Skeletal muscle cell (primary cell): Measurements from ENCODE around the gene MYCBPAP.

Experiments
- DNase-seq: peaks from one replicate; pipeline ENCODE4 v3.0.0-alpha.2; 2010; ENCODE audit warnings: low read depth
- H3K4me3 ChIP-seq: 2 replicates; pipeline ENCODE4 v1.5.1; 2011; ENCODE audit warnings: low read depth, mild to moderate bottlenecking, control low read depth, low read length, moderate library complexity

Gene MYCBPAP

DNA sequence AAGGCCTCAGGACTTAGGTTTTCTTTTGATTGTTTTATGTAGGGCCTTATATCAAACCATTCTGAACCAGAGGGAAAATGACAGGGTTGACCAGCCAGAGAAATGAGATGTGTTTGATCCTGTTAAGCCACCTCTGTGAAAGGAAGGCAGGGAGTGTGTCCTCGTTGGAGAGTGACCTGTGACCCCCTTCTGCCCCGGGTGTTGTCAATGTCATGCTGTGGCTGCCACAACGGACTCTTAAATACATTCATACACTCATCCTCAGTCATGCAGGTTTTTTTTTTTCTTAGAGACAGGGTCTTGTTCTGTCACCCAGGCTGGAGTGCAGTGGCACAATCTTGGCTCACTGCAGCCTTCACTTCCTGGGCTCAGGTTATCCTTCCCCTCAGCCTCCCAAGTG is 6.1 kb downstream of the MYCBPAP start:
- DNase-seq = no peak
- no peak overlapping the region for H3K4me3 ChIP-seq

DNA sequence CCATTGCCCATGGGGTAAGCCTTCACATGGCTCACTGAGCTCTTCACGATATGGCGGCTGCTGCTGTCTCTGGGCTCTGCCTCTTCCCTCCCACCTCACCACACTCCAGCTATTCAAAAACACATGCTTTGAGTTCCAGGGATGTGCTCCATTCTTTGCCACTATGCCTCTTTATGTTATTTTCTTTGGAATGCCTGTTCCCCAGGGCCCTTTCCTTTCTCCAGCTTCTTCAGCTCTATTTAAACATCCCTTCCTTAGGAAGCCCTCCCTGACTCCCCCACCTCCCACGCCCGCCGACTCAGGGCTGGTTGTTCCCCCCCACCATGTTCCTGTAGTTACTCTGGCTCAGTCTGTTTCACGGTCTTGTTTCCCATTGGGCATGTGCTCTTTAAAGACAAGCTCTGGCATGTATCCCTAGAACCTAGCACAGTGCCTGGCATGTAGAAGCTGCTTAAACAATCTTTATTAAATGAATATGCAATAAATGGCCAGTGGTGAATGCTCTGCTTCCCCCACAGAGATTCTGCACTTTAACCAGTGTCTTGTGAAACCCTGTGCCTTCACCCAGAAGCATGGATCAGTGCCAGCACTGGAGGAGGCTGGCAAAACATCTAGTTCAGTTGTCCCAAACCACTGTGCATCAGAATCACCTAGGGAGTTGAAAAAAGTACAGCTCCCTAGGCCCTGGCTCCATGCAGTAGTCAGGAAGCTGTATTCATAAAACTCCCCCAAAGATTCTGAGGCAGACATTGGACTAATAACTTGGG is 6.9 kb downstream of the MYCBPAP start:
- DNase-seq = peak; percentile 79
- no peak overlapping the region for H3K4me3 ChIP-seq

DNA sequence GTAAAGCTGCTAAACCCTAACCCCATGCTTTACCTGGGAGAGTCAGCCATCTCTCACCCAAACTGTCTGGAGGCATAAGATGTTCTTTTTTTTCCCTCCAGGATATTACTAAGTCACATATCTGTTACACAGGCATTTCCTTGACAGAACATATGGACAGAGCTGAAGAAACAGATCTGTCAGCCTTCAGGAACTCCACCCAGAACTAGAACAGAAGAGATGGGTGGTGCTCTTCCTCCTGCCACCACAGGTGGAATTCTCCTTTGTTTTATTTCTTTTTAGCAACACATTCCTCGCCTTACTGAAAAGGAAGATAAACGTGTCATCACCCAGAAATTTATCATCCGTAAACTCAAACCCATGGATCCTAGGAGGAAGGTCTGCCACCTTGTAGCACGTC is 8.8 kb downstream of the MYCBPAP start:
- no peak overlapping the region for H3K4me3 ChIP-seq
- no peak for DNase-seq

DNA sequence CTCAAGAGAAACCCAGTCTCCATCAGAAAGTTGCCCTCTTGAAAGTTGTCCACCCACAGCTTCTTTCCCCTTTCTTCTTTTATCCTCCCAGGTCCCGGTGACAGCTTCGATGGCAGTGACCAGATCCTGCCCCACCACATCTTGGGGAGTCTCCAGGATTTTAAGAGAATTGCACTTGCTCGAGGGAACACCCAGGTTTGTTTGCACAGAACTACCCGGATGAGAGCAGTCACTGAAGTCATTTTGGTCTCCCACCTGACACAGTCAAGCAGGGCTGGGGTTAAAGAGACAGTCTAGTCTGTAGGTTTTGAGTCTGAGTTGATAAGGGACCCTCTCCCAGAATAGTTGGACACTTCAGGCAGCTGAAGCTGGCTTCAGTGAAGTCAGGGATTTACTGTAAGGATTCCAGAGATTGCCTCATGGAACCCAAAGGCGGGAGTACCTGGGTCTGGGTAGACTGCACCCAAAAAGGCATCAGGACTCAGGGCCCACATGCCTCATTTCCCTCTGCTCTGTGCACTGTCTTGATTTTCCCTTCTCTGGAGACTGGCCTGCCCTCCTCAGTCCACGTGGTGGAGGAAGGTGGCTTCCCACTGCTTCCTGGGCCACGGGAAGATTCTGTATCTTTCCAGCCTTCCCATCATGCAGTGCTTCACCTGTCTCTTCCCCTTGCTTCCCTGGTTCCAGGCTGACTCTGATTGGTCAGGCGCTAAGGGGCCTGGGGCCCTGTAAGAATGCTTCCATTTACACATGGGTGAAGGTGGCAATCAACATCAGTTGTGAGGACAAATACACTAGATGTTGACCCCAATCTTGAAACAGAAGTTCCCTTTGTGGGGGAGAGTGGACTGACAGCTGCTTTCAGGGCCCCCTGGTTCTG is 9.5 kb downstream of the MYCBPAP start:
- no peak overlapping the region for H3K4me3 ChIP-seq
- DNase-seq = no peak

DNA sequence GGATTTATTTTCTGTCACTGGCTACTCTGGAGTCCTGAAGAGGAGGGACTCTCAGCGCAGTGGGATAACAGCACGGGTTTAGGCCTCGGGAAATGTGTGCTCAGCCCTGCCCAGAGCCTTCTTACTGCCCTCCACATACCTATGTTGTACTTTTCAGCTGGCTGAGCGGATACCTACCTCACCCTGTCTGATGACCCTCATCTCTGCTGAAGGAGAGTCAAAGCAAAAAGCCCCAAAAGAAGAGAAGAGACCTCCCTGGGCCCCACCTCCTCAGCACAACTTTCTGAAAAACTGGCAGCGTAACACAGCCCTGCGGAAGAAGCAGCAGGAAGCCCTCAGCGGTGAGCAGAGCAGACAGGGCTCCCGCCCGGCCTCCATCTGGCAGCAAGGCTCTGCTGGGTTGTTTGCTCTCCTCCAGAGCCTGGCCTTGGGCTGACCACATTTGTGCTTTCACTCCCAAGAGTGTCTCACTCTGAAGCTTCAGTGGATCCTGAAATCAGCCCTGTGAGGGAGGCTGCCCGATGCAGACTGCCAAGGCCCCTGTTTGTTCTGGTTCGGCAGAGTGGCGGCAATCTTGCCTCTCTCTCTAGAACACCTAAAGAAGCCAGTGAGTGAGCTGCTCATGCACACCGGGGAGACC is 10.3 kb downstream of the MYCBPAP start:
- no peak for DNase-seq
- no peak overlapping the region for H3K4me3 ChIP-seq

DNA sequence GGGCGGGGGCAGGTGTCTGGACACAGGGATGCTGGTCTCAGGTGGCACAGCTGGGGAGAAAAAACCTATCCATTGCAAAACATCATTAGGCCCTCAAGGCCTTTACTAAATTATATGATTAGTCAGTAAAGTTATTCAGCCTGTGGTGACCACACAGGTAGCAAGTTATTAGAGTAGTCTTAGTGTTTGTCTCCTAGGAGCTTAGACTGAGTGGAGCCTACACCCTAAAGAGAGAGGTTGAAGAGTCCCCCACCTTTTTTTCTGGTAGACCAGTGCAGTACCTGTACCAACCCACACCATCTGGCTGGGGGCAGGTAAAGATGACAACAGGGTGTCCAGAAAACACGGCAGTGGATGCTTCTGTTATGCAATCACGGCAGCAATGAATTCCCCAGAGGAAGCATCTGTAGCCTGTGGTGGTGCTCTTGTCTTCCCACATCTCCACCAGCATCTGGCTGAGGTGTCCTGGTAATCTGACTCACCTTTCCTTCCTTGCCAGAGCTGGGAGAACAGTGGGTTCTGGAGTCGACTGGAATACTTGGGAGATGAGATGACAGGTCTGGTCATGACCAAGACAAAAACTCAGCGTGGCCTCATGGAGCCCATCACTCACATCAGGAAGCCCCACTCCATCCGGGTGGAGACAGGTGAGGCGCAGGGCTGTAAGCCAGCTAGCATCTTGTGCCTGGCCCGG is 11.0 kb downstream of the MYCBPAP start:
- no peak for DNase-seq
- H3K4me3 ChIP-seq = no peak overlapping the region

DNA sequence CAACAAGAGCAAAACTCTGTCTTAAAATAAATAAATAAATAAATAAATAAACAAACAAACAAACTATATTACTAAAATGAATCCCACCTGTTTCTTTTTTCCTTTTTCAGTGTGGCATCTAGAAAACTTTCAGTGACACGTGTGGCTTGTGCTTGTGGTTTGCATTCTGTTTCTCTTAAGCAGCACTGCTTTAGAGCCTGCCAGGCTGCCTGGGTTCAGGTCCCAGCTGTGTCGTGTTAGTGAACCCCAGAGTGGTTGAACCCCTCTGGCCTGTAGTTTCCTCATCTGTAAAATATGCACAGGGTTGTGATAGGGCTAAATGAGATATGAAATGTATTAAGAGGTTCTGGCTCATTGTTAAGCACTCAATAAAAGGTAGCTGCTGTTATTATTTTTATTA is 12.2 kb downstream of the MYCBPAP start:
- H3K4me3 ChIP-seq = no peak overlapping the region
- no peak for DNase-seq

DNA sequence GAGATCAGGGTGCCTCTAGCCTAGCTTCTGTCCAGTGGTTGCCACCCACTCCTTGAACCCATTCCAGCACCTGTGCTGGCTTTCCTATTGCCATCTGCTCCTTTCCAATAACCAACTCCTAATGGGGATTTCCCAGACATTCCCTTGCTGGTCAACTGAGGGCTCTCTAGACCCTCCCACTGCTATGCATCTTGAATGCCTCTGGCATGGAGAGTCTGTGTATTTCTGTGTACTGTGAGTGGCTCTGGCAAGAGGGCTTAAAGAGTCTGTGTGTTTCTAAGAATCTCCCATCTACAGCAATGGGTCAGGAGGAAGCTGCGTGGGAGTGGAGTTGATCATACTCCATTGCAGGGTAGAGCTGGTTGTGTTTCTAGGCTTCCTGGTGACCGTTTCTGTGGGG is 13.3 kb downstream of the MYCBPAP start:
- H3K4me3 ChIP-seq = no peak overlapping the region
- no peak for DNase-seq

DNA sequence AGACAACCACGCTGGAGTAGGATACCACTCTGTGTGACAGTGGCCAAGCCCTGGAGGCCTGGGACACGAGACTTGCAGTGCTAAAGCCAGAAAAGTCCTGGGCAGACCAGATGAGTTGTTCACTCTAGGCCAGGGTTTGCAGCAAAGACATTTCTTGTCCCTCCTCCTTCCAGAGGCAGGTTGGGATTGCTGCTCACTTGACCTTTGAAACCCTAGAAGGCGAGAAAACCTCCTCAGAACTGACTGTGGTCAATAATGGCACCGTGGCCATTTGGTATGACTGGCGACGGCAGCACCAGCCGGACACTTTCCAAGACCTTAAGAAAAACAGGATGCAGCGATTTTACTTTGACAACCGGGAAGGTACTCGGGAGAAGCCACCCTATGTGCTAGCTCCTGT is 14.5 kb downstream of the MYCBPAP start:
- H3K4me3 ChIP-seq = no peak overlapping the region
- DNase-seq = no peak

DNA sequence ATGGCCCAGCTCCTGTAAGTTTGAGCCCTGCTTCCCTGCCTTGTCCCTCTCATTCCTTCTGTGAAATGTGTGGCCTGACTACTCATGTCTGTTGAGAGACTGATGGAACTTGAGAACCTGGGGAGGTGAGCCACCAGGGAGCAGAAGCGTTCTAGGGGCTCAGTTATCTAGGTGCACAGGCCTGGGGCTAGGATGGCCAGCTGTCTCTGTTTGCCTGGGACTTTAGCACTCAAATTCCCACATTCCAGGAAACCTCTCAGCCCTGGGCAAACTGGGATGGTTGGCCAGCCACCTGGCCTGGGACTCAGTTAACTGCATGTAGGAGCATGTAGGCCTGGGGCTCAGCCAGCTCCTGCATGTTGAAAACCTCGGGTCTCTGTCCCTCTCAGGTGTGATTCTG is 15.0 kb downstream of the MYCBPAP start:
- DNase-seq = no peak
- no peak overlapping the region for H3K4me3 ChIP-seq

DNA sequence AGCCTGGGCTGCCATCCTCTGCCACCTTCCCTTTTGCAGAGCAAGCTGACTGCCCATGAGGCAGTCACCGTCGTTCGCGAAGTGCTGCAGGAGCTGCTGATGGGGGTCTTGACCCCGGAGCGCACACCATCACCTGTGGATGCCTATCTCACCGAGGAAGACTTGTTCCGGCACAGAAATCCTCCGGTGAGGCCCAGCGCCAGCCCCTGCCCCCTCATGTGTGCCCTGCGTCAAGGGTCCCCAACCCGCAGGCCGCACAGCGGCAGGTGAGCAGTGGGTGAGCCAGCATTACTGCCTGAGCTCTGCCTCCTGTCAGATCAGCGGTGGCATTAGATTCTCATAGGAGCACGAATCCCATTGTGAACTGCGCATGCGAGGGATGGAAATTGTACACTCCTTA is 16.6 kb downstream of the MYCBPAP start:
- DNase-seq = no peak
- H3K4me3 ChIP-seq = no peak overlapping the region

DNA sequence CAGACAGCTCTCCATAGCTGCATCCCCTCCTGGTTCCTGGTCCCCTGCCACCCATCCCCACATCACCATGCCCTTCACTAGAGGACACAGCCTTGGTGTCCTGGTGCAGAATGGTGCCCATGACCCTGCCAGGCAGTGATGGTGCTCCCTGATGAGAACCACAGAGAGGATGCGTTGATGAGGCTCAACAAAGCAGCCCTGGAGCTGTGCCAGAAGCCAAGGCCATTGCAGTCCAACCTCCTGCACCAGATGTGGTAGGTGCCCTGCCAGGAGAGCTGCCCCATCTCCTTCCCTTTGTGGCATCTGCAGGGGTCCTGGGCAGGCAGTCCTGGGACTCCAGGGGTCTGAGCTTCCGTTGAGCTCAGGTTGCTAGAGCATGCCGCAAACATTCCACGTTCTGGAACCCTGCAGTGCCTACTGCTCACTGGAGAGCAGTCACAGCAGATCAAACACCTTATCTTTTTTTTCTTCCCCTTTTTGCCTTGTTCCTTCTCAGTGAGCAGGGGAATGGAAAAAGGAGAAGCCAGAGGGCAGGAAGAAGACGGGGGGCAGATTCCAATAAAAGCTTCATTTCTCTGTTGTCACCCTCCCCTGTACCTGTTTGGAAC is 19.0 kb downstream of the MYCBPAP start:
- H3K4me3 ChIP-seq = no peak overlapping the region
- no peak for DNase-seq

DNA sequence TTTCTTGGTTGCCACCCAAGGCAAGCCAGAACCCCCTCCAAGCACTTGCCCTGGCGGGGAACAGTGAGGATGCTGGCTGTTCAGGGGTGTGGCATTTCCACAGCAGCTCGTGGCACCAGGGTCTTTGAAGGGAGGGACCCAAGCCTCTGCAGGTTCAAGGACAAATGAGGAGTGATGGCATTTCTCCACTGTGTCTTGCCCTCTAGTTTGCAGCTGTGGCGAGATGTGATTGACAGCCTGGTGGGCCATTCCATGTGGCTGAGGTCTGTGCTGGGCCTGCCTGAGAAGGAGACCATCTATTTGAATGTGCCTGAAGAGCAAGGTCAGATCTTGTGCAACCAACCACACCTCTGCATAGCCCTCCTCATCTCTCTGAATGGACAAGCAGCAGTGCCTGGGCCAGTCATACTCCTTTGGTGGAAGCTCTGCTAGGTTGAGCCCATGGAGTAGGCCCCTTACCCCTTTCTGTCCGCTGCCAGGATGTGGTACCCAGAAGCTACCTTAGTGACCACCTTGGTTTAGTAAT is 19.8 kb downstream of the MYCBPAP start:
- no peak for DNase-seq
- H3K4me3 ChIP-seq = no peak overlapping the region

DNA sequence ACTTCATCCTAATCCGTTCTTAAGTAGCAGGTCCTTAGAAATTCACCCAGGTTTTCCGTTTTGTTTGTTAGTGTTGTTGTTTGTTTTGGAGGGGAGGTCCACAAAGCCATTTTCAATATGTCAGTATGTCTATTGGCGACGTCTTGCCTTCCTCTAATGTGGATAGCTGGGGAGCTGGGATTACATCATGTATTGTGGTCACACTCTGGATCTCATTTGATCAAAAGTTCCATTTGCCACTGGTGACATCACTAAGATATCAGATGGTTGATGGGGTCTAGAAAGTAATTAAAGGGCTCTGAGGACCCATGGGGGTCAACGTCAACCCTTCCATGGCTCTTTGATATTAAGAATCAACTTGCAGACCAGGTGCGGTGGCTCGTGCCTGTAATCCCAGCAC is 21.6 kb downstream of the MYCBPAP start:
- no peak for DNase-seq

DNA sequence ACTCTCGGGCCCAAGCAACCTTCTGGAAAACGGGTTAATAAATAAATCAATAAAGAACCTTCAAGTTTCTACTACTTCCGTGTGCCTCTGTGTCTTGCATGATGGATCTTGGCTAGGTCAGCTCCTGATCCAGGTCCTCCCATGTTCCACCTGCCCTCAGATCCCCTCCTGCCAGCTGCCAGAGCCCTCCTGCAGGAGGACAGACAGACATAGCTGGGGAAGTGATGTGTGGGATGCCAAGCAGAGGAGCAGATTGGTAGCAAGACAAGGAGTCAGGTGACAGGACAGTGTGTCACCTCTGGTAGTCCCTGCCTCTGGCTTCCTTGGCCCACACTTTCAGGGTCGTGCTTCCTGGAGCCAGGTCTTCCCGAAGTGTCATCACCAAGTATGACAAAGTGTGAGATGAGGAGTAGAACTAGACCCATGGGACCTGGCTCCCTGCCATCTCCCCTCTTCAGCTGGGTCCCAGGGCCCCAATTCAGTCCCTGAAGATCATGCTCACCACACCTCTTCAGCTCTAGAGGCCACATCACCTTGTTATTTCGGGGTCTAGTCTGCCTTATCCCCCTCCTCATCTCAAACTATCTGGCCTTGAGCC is 23.3 kb downstream of the MYCBPAP start:
- DNase-seq = no peak
- no peak overlapping the region for H3K4me3 ChIP-seq

More for the DNA sequence above, 21.6 kb downstream of the MYCBPAP start:
- H3K4me3 ChIP-seq = no peak overlapping the region

DNA sequence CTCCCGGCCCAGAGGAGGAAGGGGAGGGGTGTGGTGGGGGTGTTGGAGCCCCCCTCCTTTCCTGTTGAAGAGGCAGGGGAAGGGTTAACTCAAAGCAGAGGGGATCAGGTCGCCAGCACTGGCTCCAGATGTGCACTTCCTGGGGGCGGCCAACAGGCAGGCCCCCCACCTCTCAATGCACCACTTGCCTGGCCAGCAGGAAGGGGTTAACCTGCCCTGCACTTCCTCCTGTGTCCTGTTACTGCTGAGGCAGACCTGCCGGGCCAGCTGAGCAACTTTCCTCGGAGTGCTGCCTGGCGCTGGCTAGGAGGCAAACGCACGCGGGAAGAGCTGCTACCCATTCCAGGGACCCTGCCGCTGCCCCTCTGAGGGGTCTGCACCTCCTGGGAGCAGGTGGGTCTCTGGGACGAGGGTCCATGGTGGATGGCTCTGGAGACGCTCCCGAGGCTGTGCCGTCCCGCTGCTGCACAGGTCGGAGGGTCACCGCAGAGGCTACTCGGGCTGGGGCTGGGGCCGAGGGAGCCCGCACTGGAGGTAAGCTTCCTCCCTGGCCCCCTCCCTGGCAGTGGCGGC is 24.3 kb downstream of the MYCBPAP start, which contains the start of gene EPN3:
TSS of gene EPN3 (plus strand) at position 284 of the 573 bp plus-strand sequence. CDS start 3,822 bp downstream, outside the sequence.
- no peak within 1 kb of the TSS for H3K4me3 ChIP-seq
- no peak for DNase-seq

DNA sequence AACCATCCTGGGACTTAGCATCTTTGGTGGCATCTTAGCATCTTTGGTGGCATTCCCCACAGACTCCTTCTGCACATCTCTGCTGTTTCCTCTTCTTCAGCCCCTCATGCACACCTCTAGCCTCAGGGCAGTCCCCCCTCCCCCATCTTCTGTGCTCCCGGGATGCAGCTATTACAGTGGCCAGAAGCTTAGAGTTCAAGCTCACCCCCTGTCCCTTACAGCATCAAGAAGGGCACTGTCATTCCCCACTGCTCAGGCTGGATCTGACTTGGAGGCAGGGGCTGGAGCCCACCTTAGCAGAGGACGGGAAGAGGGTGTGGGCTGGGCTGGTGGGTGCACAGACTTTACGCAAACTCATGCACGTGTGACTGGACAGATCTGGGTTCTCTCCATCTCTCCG is 24.9 kb downstream of the MYCBPAP start:
- DNase-seq = no peak
- no peak overlapping the region for H3K4me3 ChIP-seq

DNA sequence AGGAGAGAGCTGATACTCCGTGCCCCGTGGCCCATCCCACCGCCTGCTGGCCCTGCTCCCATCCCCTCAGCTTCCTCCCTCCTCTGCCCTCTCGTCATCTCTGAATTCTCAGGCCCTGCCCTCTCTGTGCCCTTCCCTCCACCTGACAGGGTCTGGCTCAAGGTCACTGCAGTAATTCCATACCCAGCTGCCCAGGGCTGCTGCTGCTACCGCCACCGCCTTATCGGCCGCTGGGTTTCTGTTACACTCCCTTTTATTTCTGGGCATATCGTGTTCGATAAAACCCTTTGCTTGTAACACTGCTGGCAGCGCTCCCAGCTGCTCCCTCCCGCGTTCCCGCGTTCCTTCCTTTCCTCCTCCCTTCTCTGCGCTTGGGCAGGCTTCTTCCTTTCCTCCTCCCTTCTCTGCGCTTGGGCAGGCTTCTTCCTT is 25.5 kb downstream of the MYCBPAP start:
- no peak for DNase-seq
- no peak overlapping the region for H3K4me3 ChIP-seq
